HepG2 (cell line): ENCODE results near the gene PSKH1. TPM values are rescaled to one million over a fixed set of nuclear protein-coding genes. Genes with fewer than 3 reads are reported as not detected.

Source experiments
- CBFB ChIP-seq: sonication (generic); formaldehyde crosslinking; IDR thresholded peaks from 2 replicates; pipeline ENCODE4 v1.4.0; 2020; ENCODE audit warnings: missing genetic modification reagents
- FOXO1 ChIP-seq: sonication (generic); formaldehyde crosslinking; IDR thresholded peaks from 2 replicates; pipeline ENCODE4 v1.4.0; 2020; ENCODE audit warnings: missing genetic modification reagents
- MLLT10 ChIP-seq: sonication (generic); formaldehyde crosslinking; IDR thresholded peaks from 2 replicates; pipeline ENCODE4 v1.4.0; 2020; ENCODE audit warnings: missing genetic modification reagents
- MTF2 ChIP-seq: sonication (generic); formaldehyde crosslinking; IDR thresholded peaks from 2 replicates; pipeline ENCODE4 v1.5.0; 2020; ENCODE audit warnings: missing genetic modification reagents, borderline replicate concordance
- RARG ChIP-seq: sonication (generic); formaldehyde crosslinking; IDR thresholded peaks from 2 replicates; pipeline ENCODE4 v1.4.0; 2020; ENCODE audit warnings: low read depth, mild to moderate bottlenecking, missing genetic modification reagents
- SALL1 ChIP-seq: sonication (generic); formaldehyde crosslinking; IDR thresholded peaks from 2 replicates; pipeline ENCODE4 v1.8.0; 2022; ENCODE audit warnings: mild to moderate bottlenecking, missing genetic modification reagents
- SNAI1 ChIP-seq: sonication (generic); formaldehyde crosslinking; IDR thresholded peaks from 2 replicates; pipeline ENCODE4 v1.5.0; 2020; ENCODE audit warnings: mild to moderate bottlenecking, missing genetic modification reagents, borderline replicate concordance
- TBX2 ChIP-seq: sonication (generic); formaldehyde crosslinking; IDR thresholded peaks from 2 replicates; pipeline ENCODE4 v1.5.0; 2020; ENCODE audit warnings: missing genetic modification reagents, mild to moderate bottlenecking, borderline replicate concordance
- TRIM24 ChIP-seq: sonication (generic); formaldehyde crosslinking; IDR thresholded peaks from 2 replicates; pipeline ENCODE4 v1.8.0; 2022; ENCODE audit warnings: mild to moderate bottlenecking, missing genetic modification reagents
- YEATS4 ChIP-seq: sonication (generic); formaldehyde crosslinking; IDR thresholded peaks from 2 replicates; pipeline ENCODE4 v1.4.0; 2020; ENCODE audit warnings: missing genetic modification reagents, borderline replicate concordance
- ZFY ChIP-seq: sonication (generic); formaldehyde crosslinking; IDR thresholded peaks from 2 replicates; pipeline ENCODE4 v1.4.0; 2020; ENCODE audit warnings: missing genetic modification reagents
- ZNF101 ChIP-seq: sonication (generic); formaldehyde crosslinking; IDR thresholded peaks from 2 replicates; pipeline ENCODE4 v1.4.0; 2020; ENCODE audit warnings: mild to moderate bottlenecking, low read depth, missing genetic modification reagents, borderline replicate concordance
- ZNF124 ChIP-seq: sonication (generic); formaldehyde crosslinking; IDR thresholded peaks from 2 replicates; pipeline ENCODE4 v1.4.0; 2020; ENCODE audit warnings: missing genetic modification reagents
- ZNF317 ChIP-seq: sonication (generic); formaldehyde crosslinking; IDR thresholded peaks from 2 replicates; pipeline ENCODE4 v1.5.0; 2020; ENCODE audit warnings: mild to moderate bottlenecking, missing genetic modification reagents
- ZNF629 ChIP-seq: sonication (generic); formaldehyde crosslinking; conservative IDR thresholded peaks from 2 replicates; pipeline ENCODE4 v1.5.0; 2020; ENCODE audit warnings: missing genetic modification reagents
- ZNF792 ChIP-seq: IDR thresholded peaks from 2 replicates; pipeline ENCODE4 v1.6.1; 2016
- ZSCAN20 ChIP-seq: sonication (generic); formaldehyde crosslinking; IDR thresholded peaks from 2 replicates; pipeline ENCODE4 v1.4.0; 2020; ENCODE audit warnings: missing genetic modification reagents, mild to moderate bottlenecking, borderline replicate concordance
- polyA plus RNA-seq, 8 experiments: library from polyadenylated mRNA; depleted of rRNA in 3 of 8; stranded (reverse) in 7 of 8; unstranded in 1 of 8; fragments of >200 nt; fragmentation: Illumina TruSeq in 4 of 8; extraction: Trizol in 4 of 8; gene quantifications; 2 replicates each; pipeline versions ENCODE4 v1.2.1 to v1.2.3, GENCODE V29; 2011 to 2016; ENCODE audit warnings: low read depth in 4 of 8, missing spikeins in 1 of 8, mixed read lengths in 1 of 8; ENCODE audit not compliant: insufficient read depth in 1 of 8
- total RNA-seq, 5 experiments: library from RNA; depleted of rRNA; stranded (reverse); fragments of >200 nt; fragmentation: Illumina TruSeq; extraction: Trizol; gene quantifications; 2 replicates each; pipeline ENCODE4 v1.2.3, GENCODE V29; 2016; ENCODE audit warnings: low read depth in 1 of 5
- TF ChIP-seq, protein P1 (sequence below): IDR thresholded peaks from 2 replicates; pipeline ENCODE4 v1.6.1; 2018; ENCODE audit warnings: missing genetic modification reagents
- TF ChIP-seq, protein P2 (sequence below): sonication (generic); formaldehyde crosslinking; IDR thresholded peaks from 2 replicates; pipeline ENCODE4 v1.4.0; 2020; ENCODE audit warnings: missing genetic modification reagents
- TF ChIP-seq, protein P3 (sequence below): sonication (generic); formaldehyde crosslinking; conservative IDR thresholded peaks from 2 replicates; pipeline ENCODE4 v1.8.0; 2022; ENCODE audit warnings: mild to moderate bottlenecking, moderate library complexity, missing genetic modification reagents
- TF ChIP-seq, protein P4 (sequence below): sonication (generic); formaldehyde crosslinking; IDR thresholded peaks from 2 replicates; pipeline ENCODE4 v1.4.0; 2020; ENCODE audit warnings: missing genetic modification reagents, borderline replicate concordance

PSKH1 gene
- total and polyA plus RNA-seq, 2 of the 13 experiments (the other 11 are each of a cell fraction or from before 2014, with no cell fraction given): 8.4 to 19.1 TPM

DNA sequence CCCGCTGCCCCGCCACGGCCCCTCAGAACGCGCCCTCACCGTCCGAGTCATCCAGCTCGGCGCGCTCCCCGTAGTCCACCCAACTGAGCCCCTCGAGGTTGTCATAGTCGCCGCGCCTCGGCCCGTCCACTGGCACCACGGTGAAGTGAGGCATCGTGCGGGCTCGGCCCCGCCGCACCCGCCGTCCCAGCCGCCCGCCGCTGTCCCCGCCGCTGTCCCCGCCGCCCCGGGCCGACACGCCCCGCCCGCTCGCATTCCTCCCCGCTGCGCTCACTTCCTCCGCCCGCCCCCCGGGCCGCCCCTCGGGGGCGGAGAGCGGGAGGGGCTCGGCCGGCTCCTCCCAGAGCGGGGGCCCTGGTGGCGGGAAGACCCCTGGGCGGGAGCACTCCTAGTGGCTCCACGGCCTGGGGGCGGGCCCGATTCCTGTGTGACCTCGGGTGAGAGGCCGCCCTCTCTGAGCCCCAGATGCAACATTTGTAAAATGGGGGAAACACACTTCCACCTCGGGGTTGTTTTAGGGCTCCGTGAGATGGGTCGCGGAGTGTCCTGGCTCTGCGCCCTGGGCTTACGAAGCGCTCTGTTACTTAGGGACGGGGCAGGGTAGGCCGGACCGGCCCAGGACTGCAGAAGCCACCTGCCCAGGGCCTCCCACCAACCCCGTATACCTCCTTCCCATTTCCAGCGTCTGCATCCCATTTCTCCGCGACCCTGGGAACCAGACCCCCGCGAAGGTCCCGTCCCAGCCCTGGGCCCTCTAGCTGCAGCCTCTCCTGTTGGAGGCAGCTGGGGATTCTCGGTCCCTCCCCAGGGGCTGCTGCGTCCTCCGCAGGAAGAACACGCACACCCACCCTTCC lies 75.6 kb downstream of the PSKH1 start, which contains the start of gene SLC12A4 (continued):
- peak; percentile 67; the same call in 1 of the 2 replicates for TF ChIP-seq ZNF317 (CRISPR knock-in tag)
- TF ChIP-seq FOXO1 (CRISPR knock-in tag): no peak
- peak; percentile 77; the same call in 1 of the 2 replicates for TF ChIP-seq SNAI1 (CRISPR knock-in tag)
- TF ChIP-seq ZFY: peak; percentile 87
- peak; percentile 82; the same call in 1 of the 2 replicates for TF ChIP-seq YEATS4
- TF ChIP-seq ZNF101 (CRISPR knock-in tag): no peak
- no peak for TF ChIP-seq CBFB (CRISPR knock-in tag)
- TF ChIP-seq, protein P1, sequence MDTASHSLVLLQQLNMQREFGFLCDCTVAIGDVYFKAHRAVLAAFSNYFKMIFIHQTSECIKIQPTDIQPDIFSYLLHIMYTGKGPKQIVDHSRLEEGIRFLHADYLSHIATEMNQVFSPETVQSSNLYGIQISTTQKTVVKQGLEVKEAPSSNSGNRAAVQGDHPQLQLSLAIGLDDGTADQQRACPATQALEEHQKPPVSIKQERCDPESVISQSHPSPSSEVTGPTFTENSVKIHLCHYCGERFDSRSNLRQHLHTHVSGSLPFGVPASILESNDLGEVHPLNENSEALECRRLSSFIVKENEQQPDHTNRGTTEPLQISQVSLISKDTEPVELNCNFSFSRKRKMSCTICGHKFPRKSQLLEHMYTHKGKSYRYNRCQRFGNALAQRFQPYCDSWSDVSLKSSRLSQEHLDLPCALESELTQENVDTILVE (CRISPR knock-in tag): no peak; the same call in 1 of the 2 replicates
- peak; percentile 43; the same call in 1 of the 2 replicates for TF ChIP-seq TRIM24
- no peak for TF ChIP-seq MLLT10 (CRISPR knock-in tag)
- TF ChIP-seq, protein P2, sequence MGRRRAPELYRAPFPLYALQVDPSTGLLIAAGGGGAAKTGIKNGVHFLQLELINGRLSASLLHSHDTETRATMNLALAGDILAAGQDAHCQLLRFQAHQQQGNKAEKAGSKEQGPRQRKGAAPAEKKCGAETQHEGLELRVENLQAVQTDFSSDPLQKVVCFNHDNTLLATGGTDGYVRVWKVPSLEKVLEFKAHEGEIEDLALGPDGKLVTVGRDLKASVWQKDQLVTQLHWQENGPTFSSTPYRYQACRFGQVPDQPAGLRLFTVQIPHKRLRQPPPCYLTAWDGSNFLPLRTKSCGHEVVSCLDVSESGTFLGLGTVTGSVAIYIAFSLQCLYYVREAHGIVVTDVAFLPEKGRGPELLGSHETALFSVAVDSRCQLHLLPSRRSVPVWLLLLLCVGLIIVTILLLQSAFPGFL: no peak
- peak; percentile 26; the same call in 1 of the 2 replicates for TF ChIP-seq ZNF792 (CRISPR knock-in tag)
- TF ChIP-seq SALL1 (CRISPR knock-in tag): peak; percentile 77
- 0 out of 2 replicates have a peak, but pooled peaks have one; percentile 14 for TF ChIP-seq ZSCAN20
- TF ChIP-seq TBX2 (CRISPR knock-in tag): peak; percentile 55
- no peak for TF ChIP-seq MTF2 (CRISPR knock-in tag)
- TF ChIP-seq ZNF124 (CRISPR knock-in tag): 0 out of 2 replicates have a peak, but pooled peaks have one; percentile 59
- TF ChIP-seq RARG (CRISPR knock-in tag): 0 out of 2 replicates have a peak, but pooled peaks have one; percentile 6
- TF ChIP-seq, protein P3, sequence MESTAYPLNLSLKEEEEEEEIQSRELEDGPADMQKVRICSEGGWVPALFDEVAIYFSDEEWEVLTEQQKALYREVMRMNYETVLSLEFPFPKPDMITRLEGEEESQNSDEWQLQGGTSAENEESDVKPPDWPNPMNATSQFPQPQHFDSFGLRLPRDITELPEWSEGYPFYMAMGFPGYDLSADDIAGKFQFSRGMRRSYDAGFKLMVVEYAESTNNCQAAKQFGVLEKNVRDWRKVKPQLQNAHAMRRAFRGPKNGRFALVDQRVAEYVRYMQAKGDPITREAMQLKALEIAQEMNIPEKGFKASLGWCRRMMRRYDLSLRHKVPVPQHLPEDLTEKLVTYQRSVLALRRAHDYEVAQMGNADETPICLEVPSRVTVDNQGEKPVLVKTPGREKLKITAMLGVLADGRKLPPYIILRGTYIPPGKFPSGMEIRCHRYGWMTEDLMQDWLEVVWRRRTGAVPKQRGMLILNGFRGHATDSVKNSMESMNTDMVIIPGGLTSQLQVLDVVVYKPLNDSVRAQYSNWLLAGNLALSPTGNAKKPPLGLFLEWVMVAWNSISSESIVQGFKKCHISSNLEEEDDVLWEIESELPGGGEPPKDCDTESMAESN (CRISPR knock-in tag): peak; percentile 53
- TF ChIP-seq, protein P4, sequence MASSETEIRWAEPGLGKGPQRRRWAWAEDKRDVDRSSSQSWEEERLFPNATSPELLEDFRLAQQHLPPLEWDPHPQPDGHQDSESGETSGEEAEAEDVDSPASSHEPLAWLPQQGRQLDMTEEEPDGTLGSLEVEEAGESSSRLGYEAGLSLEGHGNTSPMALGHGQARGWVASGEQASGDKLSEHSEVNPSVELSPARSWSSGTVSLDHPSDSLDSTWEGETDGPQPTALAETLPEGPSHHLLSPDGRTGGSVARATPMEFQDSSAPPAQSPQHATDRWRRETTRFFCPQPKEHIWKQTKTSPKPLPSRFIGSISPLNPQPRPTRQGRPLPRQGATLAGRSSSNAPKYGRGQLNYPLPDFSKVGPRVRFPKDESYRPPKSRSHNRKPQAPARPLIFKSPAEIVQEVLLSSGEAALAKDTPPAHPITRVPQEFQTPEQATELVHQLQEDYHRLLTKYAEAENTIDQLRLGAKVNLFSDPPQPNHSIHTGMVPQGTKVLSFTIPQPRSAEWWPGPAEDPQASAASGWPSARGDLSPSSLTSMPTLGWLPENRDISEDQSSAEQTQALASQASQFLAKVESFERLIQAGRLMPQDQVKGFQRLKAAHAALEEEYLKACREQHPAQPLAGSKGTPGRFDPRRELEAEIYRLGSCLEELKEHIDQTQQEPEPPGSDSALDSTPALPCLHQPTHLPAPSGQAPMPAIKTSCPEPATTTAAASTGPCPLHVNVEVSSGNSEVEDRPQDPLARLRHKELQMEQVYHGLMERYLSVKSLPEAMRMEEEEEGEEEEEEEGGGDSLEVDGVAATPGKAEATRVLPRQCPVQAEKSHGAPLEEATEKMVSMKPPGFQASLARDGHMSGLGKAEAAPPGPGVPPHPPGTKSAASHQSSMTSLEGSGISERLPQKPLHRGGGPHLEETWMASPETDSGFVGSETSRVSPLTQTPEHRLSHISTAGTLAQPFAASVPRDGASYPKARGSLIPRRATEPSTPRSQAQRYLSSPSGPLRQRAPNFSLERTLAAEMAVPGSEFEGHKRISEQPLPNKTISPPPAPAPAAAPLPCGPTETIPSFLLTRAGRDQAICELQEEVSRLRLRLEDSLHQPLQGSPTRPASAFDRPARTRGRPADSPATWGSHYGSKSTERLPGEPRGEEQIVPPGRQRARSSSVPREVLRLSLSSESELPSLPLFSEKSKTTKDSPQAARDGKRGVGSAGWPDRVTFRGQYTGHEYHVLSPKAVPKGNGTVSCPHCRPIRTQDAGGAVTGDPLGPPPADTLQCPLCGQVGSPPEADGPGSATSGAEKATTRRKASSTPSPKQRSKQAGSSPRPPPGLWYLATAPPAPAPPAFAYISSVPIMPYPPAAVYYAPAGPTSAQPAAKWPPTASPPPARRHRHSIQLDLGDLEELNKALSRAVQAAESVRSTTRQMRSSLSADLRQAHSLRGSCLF (CRISPR knock-in tag): no peak
- TF ChIP-seq ZNF629 (CRISPR knock-in tag): 0 out of 2 replicates have a peak, but pooled peaks have one; percentile 27
